HFF-Myc (cell line): ENCODE measurements around the gene PCSK6.

Experiments used
- DNase-seq: peaks from one replicate; pipeline ENCODE4 v3.0.0-alpha.2; 2011; ENCODE audit warnings: low read depth; ENCODE audit errors: extremely low read depth
- H3K4me3 ChIP-seq: replicated peaks from 2 replicates; pipeline ENCODE4 v1.5.1; 2011; ENCODE audit warnings: low read depth, mild to moderate bottlenecking, control low read depth, low read length
- CTCF ChIP-seq: IDR thresholded peaks from 2 replicates; pipeline ENCODE4 v1.5.1; 2012; ENCODE audit warnings: mild to moderate bottlenecking, low read depth, low read length, control low read depth; ENCODE audit errors: missing control alignments

PCSK6 gene

GRCh38 chr15:101477851-101478362 is 11.6 kb downstream of the PCSK6 start:
- no peak for DNase-seq
- no peak overlapping the region for H3K4me3 ChIP-seq
- TF ChIP-seq CTCF: no peak

- TF ChIP-seq CTCF: no peak
- H3K4me3 ChIP-seq: no peak overlapping the region
- DNase-seq: no peak
Observed at GRCh38 chr15:101476756-101477155, 12.8 kb downstream of the PCSK6 start.

- no peak overlapping the region for H3K4me3 ChIP-seq
- TF ChIP-seq CTCF: no peak
- no peak for DNase-seq
Observed at GRCh38 chr15:101474983-101475382, 14.5 kb downstream of the PCSK6 start.

- no peak overlapping the region for H3K4me3 ChIP-seq
- TF ChIP-seq CTCF: no peak
- no peak for DNase-seq
Observed at GRCh38 chr15:101474233-101474632, 15.3 kb downstream of the PCSK6 start.

GRCh38 chr15:101472033-101472432 is 17.5 kb downstream of the PCSK6 start:
- DNase-seq: no peak
- TF ChIP-seq CTCF: no peak

GRCh38 chr15:101470548-101471239 is 18.8 kb downstream of the PCSK6 start:
- DNase-seq: no peak
- TF ChIP-seq CTCF: no peak
- no peak overlapping the region for H3K4me3 ChIP-seq

More at GRCh38 chr15:101472033-101472432, 17.5 kb downstream of the PCSK6 start:
- H3K4me3 ChIP-seq: no peak overlapping the region
